Measurements from ENCODE around the gene PTEN.
"Not testable (repeated sequence)": the region's sequence is repeated elsewhere in the genome, so short reads cannot be mapped to it uniquely, and the experiment has no call there.

Gene PTEN

GRCh38 chr10:87861953-87862678, 1.3 kb upstream of the PTEN start:
- Histone ChIP-seq H3K9me3 (ENCODE audit: insufficient read depth, low read length, severe bottlenecking) (no peaks in the 10 kb centered on the region), H3K9ac (ENCODE audit: low read depth, low read length) (peak overlapping the region; percentile 82), H3K79me2 (ENCODE audit: insufficient read depth, low read length) (peaks cover 55% of the 10 kb centered on the region), H3K4me2 (ENCODE audit: insufficient read depth, low read length) (peak overlapping the region; percentile 89), H3K4me3 (ENCODE audit: low read depth in 1 of 2, low read length in 2 of 2) (peak overlapping the region; percentile 58 to 73), H3K27ac (ENCODE audit: low read length) (peak overlapping the region; percentile 97), H3K4me1 (ENCODE audit: insufficient read depth, low read length) (peaks cover 23% of the 10 kb centered on the region), H3K27me3 (ENCODE audit: insufficient read depth, low read length, poor library complexity) (no peaks in the 10 kb centered on the region), H4K20me1 (ENCODE audit: insufficient read depth, low read length) (peaks cover 28% of the 10 kb centered on the region; the same call in 1 of the 2 replicates), H3K36me3 (ENCODE audit: insufficient read depth, low read length) (peaks cover 16% of the 10 kb centered on the region), H2AFZ (ENCODE audit: low read depth, low read length) (peak overlapping the region; percentile 83)
- ATAC-seq (ENCODE audit: insufficient read depth, low read depth) = peak; percentile 48
- DNase-seq = peak; percentile 98
- peak; percentile 21 for TF ChIP-seq CTCF (IDR thresholded peaks at IDR 0.05; ENCODE audit: borderline replicate concordance, extremely low read depth, low read length, poor library complexity, severe bottlenecking)
- no peak for TF ChIP-seq EZH2 (IDR thresholded peaks at IDR 0.05; ENCODE audit: borderline replicate concordance, low read depth, low read length, severe bottlenecking)

DNA sequence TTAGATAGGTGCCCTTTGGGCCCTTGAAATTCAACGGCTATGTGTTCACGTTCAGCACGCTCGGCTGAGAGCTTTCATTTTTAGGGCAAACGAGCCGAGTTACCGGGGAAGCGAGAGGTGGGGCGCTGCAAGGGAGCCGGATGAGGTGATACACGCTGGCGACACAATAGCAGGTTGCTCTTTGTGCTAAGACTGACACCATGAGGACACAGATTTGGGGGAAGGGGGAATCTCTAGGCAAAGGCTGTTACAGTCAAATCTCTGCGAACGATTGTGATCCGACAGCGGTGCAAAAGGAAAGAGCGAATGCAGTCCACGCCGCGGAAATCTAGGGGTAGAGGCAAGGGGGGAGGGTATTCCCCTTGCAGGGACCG, 759 bp upstream of the PTEN start:
- H3K4me3 ChIP-seq (ENCODE audit: low read depth in 1 of 2, low read length in 2 of 2) = peak overlapping the region; percentile 58 to 73
- DNase-seq (no peak), ATAC-seq (ENCODE audit: insufficient read depth, low read depth) (peak; percentile 4)
- peak overlapping the region; percentile 97 for H3K27ac ChIP-seq (ENCODE audit: low read length)
- peaks cover 21% of the 10 kb centered on the region for H3K36me3 ChIP-seq (ENCODE audit: insufficient read depth, low read length)
- H2AFZ ChIP-seq (ENCODE audit: low read depth, low read length) = peak overlapping the region; percentile 83
- H3K9me3 ChIP-seq (ENCODE audit: insufficient read depth, low read length, severe bottlenecking) = no peaks in the 10 kb centered on the region
- peak overlapping the region; percentile 89 for H3K4me2 ChIP-seq (ENCODE audit: insufficient read depth, low read length)
- H3K79me2 ChIP-seq (ENCODE audit: insufficient read depth, low read length) = peaks cover 60% of the 10 kb centered on the region
- peak overlapping the region; percentile 82 for H3K9ac ChIP-seq (ENCODE audit: low read depth, low read length)
- H3K27me3 ChIP-seq (ENCODE audit: insufficient read depth, low read length, poor library complexity) = no peaks in the 10 kb centered on the region
- peaks cover 33% of the 10 kb centered on the region; the same call in 1 of the 2 replicates for H4K20me1 ChIP-seq (ENCODE audit: insufficient read depth, low read length)
- TF ChIP-seq EZH2 (IDR thresholded peaks at IDR 0.05; ENCODE audit: borderline replicate concordance, low read depth, low read length, severe bottlenecking) = no peak
- peak; percentile 18 for TF ChIP-seq CTCF (IDR thresholded peaks at IDR 0.05; ENCODE audit: borderline replicate concordance, extremely low read depth, low read length, poor library complexity, severe bottlenecking)
- peaks cover 23% of the 10 kb centered on the region for H3K4me1 ChIP-seq (ENCODE audit: insufficient read depth, low read length)

- peak overlapping the region; percentile 82 for H3K9ac ChIP-seq (ENCODE audit: low read depth, low read length)
- ATAC-seq (ENCODE audit: insufficient read depth, low read depth); H2AFZ ChIP-seq (ENCODE audit: low read depth, low read length); H3K9me3 ChIP-seq (ENCODE audit: insufficient read depth, low read length, severe bottlenecking); H3K27me3 ChIP-seq (ENCODE audit: insufficient read depth, low read length, poor library complexity): not testable (repeated sequence)
- peaks cover 36% of the 10 kb centered on the region for H3K4me1 ChIP-seq (ENCODE audit: insufficient read depth, low read length)
- DNase-seq = peak; percentile 48
- peak overlapping the region; percentile 58 to 73 for H3K4me3 ChIP-seq (ENCODE audit: low read depth in 1 of 2, low read length in 2 of 2)
- H4K20me1 ChIP-seq (ENCODE audit: insufficient read depth, low read length) = peaks cover 46% of the 10 kb centered on the region; the same call in 1 of the 2 replicates
- peak overlapping the region; percentile 79 for H3K4me2 ChIP-seq (ENCODE audit: insufficient read depth, low read length)
- H3K79me2 ChIP-seq (ENCODE audit: insufficient read depth, low read length) = peaks cover 74% of the 10 kb centered on the region
- H3K27ac ChIP-seq (ENCODE audit: low read length) = peak overlapping the region; percentile 90
- peaks cover 35% of the 10 kb centered on the region for H3K36me3 ChIP-seq (ENCODE audit: insufficient read depth, low read length)
Observed at GRCh38 chr10:87863951-87864495, 598 bp downstream of the PTEN start.

- H3K36me3 ChIP-seq (ENCODE audit: insufficient read depth, low read length) = peaks cover 40% of the 10 kb centered on the region
- DNase-seq (no peak), ATAC-seq (ENCODE audit: insufficient read depth, low read depth) (no peak)
- H3K4me3 ChIP-seq (ENCODE audit: low read depth in 1 of 2, low read length in 2 of 2) = peak overlapping the region; percentile 58 to 73
- H3K9ac ChIP-seq (ENCODE audit: low read depth, low read length) = peak overlapping the region; percentile 82
- peak overlapping the region; percentile 79 for H3K4me2 ChIP-seq (ENCODE audit: insufficient read depth, low read length)
- H3K4me1 ChIP-seq (ENCODE audit: insufficient read depth, low read length) = peaks cover 41% of the 10 kb centered on the region
- no peaks in the 10 kb centered on the region for H3K27me3 ChIP-seq (ENCODE audit: insufficient read depth, low read length, poor library complexity)
- H2AFZ ChIP-seq (ENCODE audit: low read depth, low read length) = no peak overlapping the region
- no peak for TF ChIP-seq EZH2 (IDR thresholded peaks at IDR 0.05; ENCODE audit: borderline replicate concordance, low read depth, low read length, severe bottlenecking)
- TF ChIP-seq CTCF (IDR thresholded peaks at IDR 0.05; ENCODE audit: borderline replicate concordance, extremely low read depth, low read length, poor library complexity, severe bottlenecking) = no peak
- peaks cover 79% of the 10 kb centered on the region for H3K79me2 ChIP-seq (ENCODE audit: insufficient read depth, low read length)
- H3K9me3 ChIP-seq (ENCODE audit: insufficient read depth, low read length, severe bottlenecking) = no peaks in the 10 kb centered on the region
- H3K27ac ChIP-seq (ENCODE audit: low read length) = peak overlapping the region; percentile 90
- H4K20me1 ChIP-seq (ENCODE audit: insufficient read depth, low read length) = peaks cover 50% of the 10 kb centered on the region; the same call in 1 of the 2 replicates
Observed at GRCh38 chr10:87864496-87865059, 1.2 kb downstream of the PTEN start.
